GM23338 (cell line): ENCODE results near the gene PIAS1. TPM values are rescaled to one million over a fixed set of nuclear protein-coding genes. Genes with fewer than 3 reads are reported as not detected.

Source experiments
- ATAC-seq: fragments of 200-7000 bp; cut with Tn5 transposase; 3 replicates; pipeline ENCODE4 v1.9.1; 2020
- DNase-seq: peaks from one replicate; pipeline ENCODE4 v3.0.0-alpha.2; 2015; ENCODE audit warnings: low spot score
- H2AFZ ChIP-seq: fragments of 200-600 bp; sonication (generic); 2 replicates; pipeline ENCODE4 v1.8.0; 2016; ENCODE audit warnings: antibody characterized with exemption, mild to moderate bottlenecking, moderate library complexity
- H3F3A ChIP-seq: fragments of 200-600 bp; sonication (generic); replicated peaks from 2 replicates; pipeline ENCODE4 v1.8.0; 2017; ENCODE audit warnings: antibody characterized with exemption, mixed run types, low read depth
- H3K27ac ChIP-seq: fragments of 200-600 bp; sonication (generic); 2 replicates; pipeline ENCODE4 v1.6.1; 2016; ENCODE audit warnings: low read depth
- H3K27me3 ChIP-seq: fragments of 200-600 bp; sonication (generic); 2 replicates; pipeline ENCODE4 v1.8.0; 2016; ENCODE audit warnings: mild to moderate bottlenecking, mixed run types, moderate library complexity; ENCODE audit not compliant: insufficient read depth
- H3K36me3 ChIP-seq: fragments of 200-600 bp; sonication (generic); 2 replicates; pipeline ENCODE4 v1.8.0; 2016; ENCODE audit warnings: mild to moderate bottlenecking; ENCODE audit not compliant: insufficient read depth
- H3K4me1 ChIP-seq: fragments of 200-600 bp; sonication (generic); 2 replicates; pipeline ENCODE4 v1.8.0; 2016; ENCODE audit warnings: mild to moderate bottlenecking, moderate library complexity; ENCODE audit not compliant: insufficient read depth
- H3K4me2 ChIP-seq: fragments of 200-600 bp; sonication (generic); 2 replicates; pipeline ENCODE4 v1.7.1; 2017; ENCODE audit warnings: mixed run types
- H3K4me3 ChIP-seq: fragments of 200-600 bp; sonication (generic); 2 replicates; pipeline ENCODE4 v1.6.1; 2016; ENCODE audit warnings: mixed run types
- H3K79me2 ChIP-seq: fragments of 200-600 bp; sonication (generic); replicated peaks from 2 replicates; pipeline ENCODE4 v1.8.0; 2017; ENCODE audit warnings: mild to moderate bottlenecking; ENCODE audit not compliant: insufficient read depth
- H3K9me2 ChIP-seq: fragments of 200-600 bp; sonication (generic); 2 replicates; pipeline ENCODE4 v1.8.0; 2017; ENCODE audit not compliant: insufficient read depth
- H4K20me1 ChIP-seq: fragments of 200-600 bp; sonication (generic); replicated peaks from 2 replicates; pipeline ENCODE4 v1.8.0; 2017; ENCODE audit warnings: mild to moderate bottlenecking; ENCODE audit not compliant: insufficient read depth
- H3K27ac Mint-ChIP-seq: 2 replicates; pipeline ENCODE4 v1.8.0; 2020; ENCODE audit warnings: inconsistent platforms, mild to moderate bottlenecking, moderate library complexity, mixed read lengths
- H3K27me3 Mint-ChIP-seq: 3 replicates; pipeline ENCODE4 v1.8.0; 2022; ENCODE audit warnings: low read depth, mild to moderate bottlenecking, moderate library complexity, mixed read lengths, inconsistent platforms; ENCODE audit not compliant: insufficient read depth, poor library complexity
- H3K36me3 Mint-ChIP-seq: 3 replicates; pipeline ENCODE4 v1.8.0; 2021; ENCODE audit warnings: low read depth, mild to moderate bottlenecking, inconsistent platforms, moderate library complexity, mixed read lengths
- H3K4me1 Mint-ChIP-seq: 3 replicates; pipeline ENCODE4 v1.8.0; 2020; ENCODE audit warnings: mild to moderate bottlenecking, inconsistent platforms, mixed read lengths
- H3K4me3 Mint-ChIP-seq: 3 replicates; pipeline ENCODE4 v1.8.0; 2021; ENCODE audit warnings: moderate library complexity, mild to moderate bottlenecking, inconsistent platforms, mixed read lengths
- H3K9me3 Mint-ChIP-seq: 3 replicates; pipeline ENCODE4 v1.8.0; 2020; ENCODE audit warnings: moderate library complexity, mild to moderate bottlenecking, inconsistent platforms, mixed read lengths
- CTCF ChIP-seq, 2 experiments: fragments of 200-600 bp in 1 of 2; sonication (generic) in 1 of 2; conservative IDR thresholded peaks; 2 replicates each; pipeline versions ENCODE4 v1.5.1 to v1.6.1; 2016 to 2017; ENCODE audit warnings: antibody characterized with exemption in 2 of 2, low read depth in 2 of 2, mild to moderate bottlenecking in 2 of 2, moderate library complexity in 1 of 2
- EZH2 ChIP-seq: fragments of 200-600 bp; sonication (generic); IDR thresholded peaks from one replicate; pipeline ENCODE4 v1.8.0; 2017; ENCODE audit warnings: antibody characterized with exemption, mild to moderate bottlenecking, low read depth; ENCODE audit not compliant: unreplicated experiment
- EZH2phosphoT487 ChIP-seq: fragments of 200-600 bp; sonication (generic); IDR thresholded peaks from one replicate; pipeline ENCODE4 v1.8.1; 2018; ENCODE audit warnings: antibody characterized with exemption; ENCODE audit not compliant: unreplicated experiment
- JUNB ChIP-seq: IDR thresholded peaks from one replicate; pipeline ENCODE4 v1.6.1; 2016; ENCODE audit warnings: antibody characterized with exemption; ENCODE audit not compliant: unreplicated experiment
- POLR2AphosphoS5 ChIP-seq: IDR thresholded peaks from 2 replicates; pipeline ENCODE4 v1.6.1; 2016; ENCODE audit warnings: antibody characterized with exemption, low read depth
- REST ChIP-seq: IDR thresholded peaks from one replicate; pipeline ENCODE4 v1.6.1; 2018; ENCODE audit warnings: antibody characterized with exemption; ENCODE audit not compliant: unreplicated experiment
- STAT1 ChIP-seq: IDR thresholded peaks from one replicate; pipeline ENCODE4 v1.6.1; 2016; ENCODE audit warnings: antibody characterized with exemption; ENCODE audit not compliant: unreplicated experiment
- ZNF114 ChIP-seq: fragments of 250-450 bp; sonication (Bioruptor Pico); IDR thresholded peaks from 2 replicates; pipeline ENCODE4 v1.5.0; 2020; ENCODE audit warnings: mild to moderate bottlenecking, moderate library complexity
- ZNF331 ChIP-seq: fragments of 250-450 bp; sonication (Bioruptor Pico); IDR thresholded peaks from 2 replicates; pipeline ENCODE4 v1.5.0; 2020; ENCODE audit warnings: low read depth, mild to moderate bottlenecking, moderate library complexity
- ZNF462 ChIP-seq: fragments of 250-450 bp; sonication (Bioruptor Pico); IDR thresholded peaks from 2 replicates; pipeline ENCODE4 v1.5.0; 2020; ENCODE audit warnings: mild to moderate bottlenecking, moderate library complexity
- polyA plus RNA-seq: library from polyadenylated mRNA; unstranded; fragments of >200 nt; fragmentation: Nextera tagmentation; extraction: Ambion mirVana; gene quantifications from 2 replicates; pipeline ENCODE4 v1.2.1, GENCODE V29; 2016
- total RNA-seq: library from RNA; depleted of rRNA; stranded (reverse); fragments of >200 nt; shearing (Covaris generic); gene quantifications from 2 replicates; pipeline ENCODE4 v1.2.3, GENCODE V29; 2014

Gene PIAS1
- total and polyA plus RNA-seq, 2 experiments from 2014 or later = 30.7 to 32.1 TPM

- H3F3A ChIP-seq = no peaks in the 10 kb centered on the region
These were observed 37.6 kb downstream of the PIAS1 start for GRCh38 chr15:68091743-68092142.

More at GRCh38 chr15:68091743-68092142, 37.6 kb downstream of the PIAS1 start:
- H3K4me1 Mint-ChIP-seq = no peaks in the 10 kb centered on the region; the same call in 1 of the 3 replicates
- H3K36me3 ChIP-seq = no peaks in the 10 kb centered on the region
- no peaks in the 10 kb centered on the region for H3K9me2 ChIP-seq
- no peak overlapping the region for H3K4me3 ChIP-seq
- no peak overlapping the region for H2AFZ ChIP-seq
- DNase-seq (no peak), ATAC-seq (no peak)
- no peak for TF ChIP-seq ZNF462 (CRISPR knock-in tag)
- no peak for TF ChIP-seq ZNF331 (CRISPR knock-in tag)
- TF ChIP-seq JUNB = no peak
- TF ChIP-seq EZH2 = no peak
- no peak for TF ChIP-seq REST
- no peak for TF ChIP-seq EZH2phosphoT487
- no peak for TF ChIP-seq POLR2AphosphoS5
- TF ChIP-seq ZNF114 (CRISPR knock-in tag) = no peak
- TF ChIP-seq CTCF (conservative IDR thresholded peaks at IDR 0.05; ENCODE audit: low read depth in 2 of 2) = no peak
- no peak for TF ChIP-seq STAT1
- H3K4me2 ChIP-seq = no peak overlapping the region
- H3K4me1 ChIP-seq = no peaks in the 10 kb centered on the region
- 0 out of 2 replicates have a peak, but pooled peaks cover 4% of the 10 kb centered on the region for H4K20me1 ChIP-seq
- no peaks in the 10 kb centered on the region for H3K27me3 Mint-ChIP-seq
- peaks cover 10% of the 10 kb centered on the region; the same call in 2 of the 3 replicates for H3K9me3 Mint-ChIP-seq
- no peaks in the 10 kb centered on the region for H3K27me3 ChIP-seq
- no peak overlapping the region for H3K27ac ChIP-seq
- H3K4me3 Mint-ChIP-seq = no peak overlapping the region
- H3K36me3 Mint-ChIP-seq = peaks cover 28% of the 10 kb centered on the region; the same call in 2 of the 3 replicates
- H3K79me2 ChIP-seq = peaks cover 50% of the 10 kb centered on the region
- no peak overlapping the region for H3K27ac Mint-ChIP-seq
